ENCODE results near the gene LHFPL2.

DNA sequence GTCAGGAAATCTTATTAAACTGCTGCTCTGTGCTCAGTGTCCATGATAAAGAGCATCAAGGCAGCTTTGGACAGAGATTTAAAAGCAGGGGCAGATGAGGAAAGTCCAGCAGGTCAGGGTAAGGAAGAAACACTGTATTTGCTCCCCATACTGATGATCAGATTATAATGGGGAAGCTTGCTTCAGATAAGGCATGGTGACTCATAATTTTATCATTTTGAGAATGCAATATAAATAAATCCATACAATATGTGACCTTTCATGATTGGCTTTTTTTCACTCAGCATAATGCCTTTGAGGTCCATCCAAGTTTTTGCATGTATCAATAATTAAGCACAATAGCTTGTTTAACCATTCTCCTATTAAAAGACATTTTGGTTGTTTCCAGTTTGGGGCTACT is 48.1 kb upstream of the LHFPL2 start:
- no peak for TF ChIP-seq YY1 (IDR thresholded peaks at IDR 0.05; ENCODE audit: insufficient read depth, insufficient read length)
- TF ChIP-seq ZNF274 (IDR thresholded peaks at IDR 0.05; ENCODE audit: low read depth, low read length) = no peak
- no peak for TF ChIP-seq SUZ12 (IDR thresholded peaks at IDR 0.05; ENCODE audit: extremely low read depth, insufficient read depth, insufficient read length)
